ENCODE results near the gene TUBB4A.

DNA sequence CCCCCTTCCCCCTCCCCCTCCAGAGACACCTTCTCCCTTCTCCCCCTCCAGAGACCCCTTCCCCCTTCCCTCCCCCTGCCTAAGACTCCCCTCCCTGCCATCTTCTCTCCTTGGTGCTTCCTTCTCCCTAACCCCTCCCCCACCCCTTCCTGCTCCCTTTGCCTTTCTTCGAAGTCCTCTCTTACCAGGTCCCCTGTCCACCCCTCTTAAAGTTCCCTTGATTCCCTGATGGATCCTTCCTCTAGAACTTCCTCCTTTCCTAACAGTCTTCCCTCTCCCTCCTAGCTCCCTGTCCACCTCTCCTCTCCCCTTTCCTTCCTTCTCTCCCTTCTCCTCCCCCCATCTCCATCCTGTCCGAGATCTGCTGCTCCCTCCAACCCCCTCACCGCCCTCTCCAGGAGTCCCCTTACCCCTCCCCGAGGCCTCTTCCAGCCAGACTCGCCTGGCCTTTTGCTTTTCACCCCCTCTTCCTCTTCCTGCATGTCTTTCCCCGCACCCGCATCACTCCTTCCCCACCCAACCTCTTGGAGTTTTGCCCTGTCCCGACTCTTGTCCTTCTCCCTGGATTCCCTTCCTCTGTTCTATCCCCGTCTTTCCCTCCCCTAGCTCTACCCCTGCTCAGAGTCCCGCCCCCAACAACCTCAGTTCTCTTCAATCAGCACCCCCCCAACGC is 31.8 kb upstream of the TUBB4A start:
- TF ChIP-seq POLR2A (IDR thresholded peaks at IDR 0.05) (no peak), EP300 (IDR thresholded peaks at IDR 0.05) (no peak), POLR2AphosphoS5 (IDR thresholded peaks at IDR 0.05) (no peak)
